H1 (cell line): ENCODE results near the gene CKS1B. TPM values are rescaled to one million over a fixed set of nuclear protein-coding genes. Genes with fewer than 3 reads are reported as not detected.

ENCODE experiments used
- KDM4A ChIP-seq: IDR thresholded peaks from one replicate; pipeline ENCODE4 v1.7.1; 2012; ENCODE audit warnings: low read depth, mild to moderate bottlenecking, moderate library complexity, low read length, inconsistent platforms; ENCODE audit not compliant: severe bottlenecking
- RFX5 ChIP-seq: IDR thresholded peaks from 2 replicates; pipeline ENCODE4 v1.6.1; 2011; ENCODE audit warnings: low read depth, low read length, improper control_type of control experiment, borderline replicate concordance
- polyA plus RNA-seq, 7 experiments: library from polyadenylated mRNA; depleted of rRNA in 3 of 7; stranded (reverse) in 5 of 7; unstranded in 2 of 7; fragments of >200 nt in 5 of 7; fragments of 200-250 nt in 2 of 7; gene quantifications; 1 replicate in 5 of 7; 2 replicates in 1 of 7; 4 replicates in 1 of 7; pipeline versions ENCODE4 v1.2.1 to v1.2.3, GENCODE V29; 2011 to 2013; ENCODE audit warnings: missing spikeins in 2 of 7, mixed read lengths in 2 of 7
- total RNA-seq: library from RNA; stranded (reverse); fragmentation: NEBNext Ultra II Directional; extraction: Animal tissue kit (Norgen Biotek cat#: 25700); gene quantifications from 2 replicates; pipeline ENCODE4 v1.2.1, GENCODE V29; 2021
- TF ChIP-seq, protein P1 (sequence below): IDR thresholded peaks from 2 replicates; pipeline ENCODE4 v1.6.1; 2011; ENCODE audit warnings: low read length, improper control_type of control experiment

CKS1B gene
- total and polyA plus RNA-seq, 2 of the 8 experiments (the other 6 are each of a cell fraction or from before 2014, with no cell fraction given) = 294 to 1,025 TPM

DNA sequence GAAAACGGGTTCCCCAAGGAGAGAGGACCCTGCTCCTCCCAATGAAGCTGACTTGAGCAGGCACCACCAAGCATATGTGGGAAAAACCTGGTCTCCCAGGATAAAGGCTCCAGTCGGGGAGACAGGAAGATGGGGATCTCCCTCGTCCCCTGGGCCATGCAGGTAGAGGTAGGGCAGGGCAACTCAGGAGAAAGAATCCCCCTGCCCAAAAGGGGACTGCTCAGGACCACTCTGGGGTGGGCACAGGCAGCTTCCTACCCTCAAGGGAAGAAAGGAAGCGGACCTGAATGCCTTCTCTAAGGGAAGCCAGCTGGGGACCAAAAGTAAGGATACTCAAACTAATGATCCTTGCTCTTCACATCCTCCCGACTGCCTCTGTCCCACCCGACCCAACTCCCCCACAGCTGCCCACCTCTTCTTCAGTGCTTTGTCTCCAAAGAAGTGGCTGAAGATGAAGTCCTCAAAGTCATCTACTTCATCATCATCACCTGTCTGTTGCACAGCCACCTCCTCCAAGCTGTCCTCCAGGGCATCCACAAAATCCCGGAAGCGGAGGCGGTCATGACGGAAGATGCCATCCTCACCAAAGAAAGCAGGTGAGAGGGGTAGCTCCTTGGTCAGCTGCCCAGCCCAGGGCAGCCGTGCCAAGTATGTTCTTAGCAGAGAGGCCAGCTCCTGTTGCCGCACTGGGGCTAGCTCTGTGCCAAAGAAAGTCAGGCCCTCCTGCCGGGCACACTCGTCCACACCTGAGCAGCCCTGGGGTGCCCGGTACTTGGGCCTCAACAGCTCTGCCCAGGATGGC lies 29.1 kb upstream of the CKS1B start (continued):
- TF ChIP-seq, protein P1, sequence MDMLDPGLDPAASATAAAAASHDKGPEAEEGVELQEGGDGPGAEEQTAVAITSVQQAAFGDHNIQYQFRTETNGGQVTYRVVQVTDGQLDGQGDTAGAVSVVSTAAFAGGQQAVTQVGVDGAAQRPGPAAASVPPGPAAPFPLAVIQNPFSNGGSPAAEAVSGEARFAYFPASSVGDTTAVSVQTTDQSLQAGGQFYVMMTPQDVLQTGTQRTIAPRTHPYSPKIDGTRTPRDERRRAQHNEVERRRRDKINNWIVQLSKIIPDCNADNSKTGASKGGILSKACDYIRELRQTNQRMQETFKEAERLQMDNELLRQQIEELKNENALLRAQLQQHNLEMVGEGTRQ = no peak
- TF ChIP-seq RFX5 (no peak), KDM4A (no peak)
